Psoas muscle (tissue), 8 donors: Measurements from ENCODE around the gene SLC1A2. TPM values are rescaled to one million over a fixed set of nuclear protein-coding genes. Genes with fewer than 3 reads are reported as not detected.
A peak's percentile ranks its signal among the peaks of the same experiment; 100 is the strongest.

Source experiments
- ATAC-seq, 4 donors: fragments of 200-7000 bp; cut with Tn5 transposase; one replicate each; pipeline ENCODE4 v1.9.1; 2020; ENCODE audit warnings: moderate library complexity in 3 of 4, mild to moderate bottlenecking in 2 of 4
- DNase-seq, 2 donors: peaks; one replicate each; pipeline ENCODE4 v3.0.0-alpha.2; 2020
- H3K27ac ChIP-seq: fragments of 200-600 bp; one replicate; pipeline ENCODE4 v1.8.0; 2022
- H3K27me3 ChIP-seq, 3 donors: fragments of 200-600 bp in 1 of 3; one replicate each; pipeline versions ENCODE4 v1.6.1 to v1.8.0; 2013 to 2022; ENCODE audit warnings: low read length in 2 of 3, mild to moderate bottlenecking in 2 of 3, moderate library complexity in 1 of 3; ENCODE audit not compliant: insufficient read depth in 3 of 3
- H3K36me3 ChIP-seq, 2 donors: fragments of 200-600 bp in 1 of 2; one replicate each; pipeline versions ENCODE4 v1.6.1 to v1.8.0; 2013 to 2022; ENCODE audit warnings: low read depth in 1 of 2, mild to moderate bottlenecking in 1 of 2, moderate library complexity in 1 of 2; ENCODE audit not compliant: insufficient read depth in 1 of 2
- H3K4me1 ChIP-seq: fragments of 200-600 bp; one replicate; pipeline ENCODE4 v1.8.0; 2022
- H3K4me3 ChIP-seq: fragments of 200-600 bp; one replicate; pipeline ENCODE4 v1.8.0; 2022; ENCODE audit warnings: mild to moderate bottlenecking
- H3K9me3 ChIP-seq: fragments of 200-600 bp; one replicate; pipeline ENCODE4 v1.8.0; 2022
- WGBS, 3 donors: extraction: QIAGEN DNeasy Blood & Tissue Kit; methylation state at CpG; one replicate each; pipeline versions ENCODE4 v1.1.6 to v1.1.7; 2013; 5-methylcytosine and 5-hydroxymethylcytosine counted together
- intact Hi-C, 2 donors: fragments of 100-400 bp; cut with DNase I; formaldehyde crosslinking; loops; one replicate each; pipeline versions ENCODE4 v1.11.0 to v1.14.2; 2022
- polyA plus RNA-seq, 3 donors: library from polyadenylated mRNA; stranded (reverse); fragments of 200-250 nt; gene quantifications; one replicate each; pipeline ENCODE4 v1.2.3, GENCODE V29; 2013
- total RNA-seq, 4 donors: library from RNA; stranded (reverse); fragmentation: NEBNext Ultra II Directional in 2 of 4; extraction: Animal tissue kit (Norgen Biotek cat#: 25700) in 2 of 4; gene quantifications; one replicate each; pipeline versions ENCODE4 v1.2.1 to v1.2.4, GENCODE V29; 2021 to 2023
- TF ChIP-seq, protein P1 (sequence below): fragments of 200-600 bp; IDR thresholded peaks from one replicate; pipeline ENCODE4 v1.8.0; 2022; ENCODE audit warnings: antibody characterized with exemption
- donor health status: healthy with polysubstance abuse.
- donor health status: DM: no; HTN: no; CAD: no; lungs with moderate emphysema.
- donor health status: Bipolar disorder and iron deficiency.
- donor health status: healthy.
- donor health status: DM: yes; HTN: yes; CAD: no.
- donor health status: DM: no; HTN: no; CAD: no.
- donor health status: DM: no; HTN: no; CAD: no.
- donor health status: DM: yes; HTN: yes; CAD: no.

SLC1A2 gene
- total and polyA plus RNA-seq, 7 donors: 0.05 to 2.0 (median 0.35) TPM

DNA sequence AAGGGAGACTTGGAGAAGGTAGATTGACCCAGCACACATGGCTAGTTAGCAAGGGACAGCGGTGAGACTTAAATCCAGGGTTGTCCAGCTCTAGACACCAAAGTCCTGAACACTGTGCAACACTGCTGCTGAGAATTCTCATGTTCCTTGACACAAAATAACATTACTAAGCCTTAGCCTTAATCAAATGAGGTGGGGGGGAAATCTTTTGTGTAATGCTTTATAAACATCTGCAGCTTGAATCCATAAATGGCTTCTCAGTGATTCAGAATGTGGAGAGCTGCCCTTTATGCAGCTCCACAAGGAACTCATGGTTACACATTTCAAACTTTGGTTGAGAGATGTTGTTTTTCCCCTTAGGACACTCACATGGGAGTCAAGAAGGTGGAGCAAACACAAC lies 200.4 kb downstream of the SLC1A2 start:
- intact Hi-C loops: no loop called here
- Histone ChIP-seq H3K4me1 (no peaks in the 10 kb centered on the region), H3K27ac (no peak overlapping the region), H3K36me3 (peaks cover 3 to 34% of the 10 kb centered on the region in 2 donors), H3K4me3 (no peak overlapping the region), H3K9me3 (no peaks in the 10 kb centered on the region), H3K27me3 (no peaks in the 10 kb centered on the region)
- DNase-seq: no peak
- 97 to 100% (median 97%) methylated on average over 1 of the region's 1 CpG for WGBS, 3 donors
- ATAC-seq: no peak
- TF ChIP-seq, protein P1, sequence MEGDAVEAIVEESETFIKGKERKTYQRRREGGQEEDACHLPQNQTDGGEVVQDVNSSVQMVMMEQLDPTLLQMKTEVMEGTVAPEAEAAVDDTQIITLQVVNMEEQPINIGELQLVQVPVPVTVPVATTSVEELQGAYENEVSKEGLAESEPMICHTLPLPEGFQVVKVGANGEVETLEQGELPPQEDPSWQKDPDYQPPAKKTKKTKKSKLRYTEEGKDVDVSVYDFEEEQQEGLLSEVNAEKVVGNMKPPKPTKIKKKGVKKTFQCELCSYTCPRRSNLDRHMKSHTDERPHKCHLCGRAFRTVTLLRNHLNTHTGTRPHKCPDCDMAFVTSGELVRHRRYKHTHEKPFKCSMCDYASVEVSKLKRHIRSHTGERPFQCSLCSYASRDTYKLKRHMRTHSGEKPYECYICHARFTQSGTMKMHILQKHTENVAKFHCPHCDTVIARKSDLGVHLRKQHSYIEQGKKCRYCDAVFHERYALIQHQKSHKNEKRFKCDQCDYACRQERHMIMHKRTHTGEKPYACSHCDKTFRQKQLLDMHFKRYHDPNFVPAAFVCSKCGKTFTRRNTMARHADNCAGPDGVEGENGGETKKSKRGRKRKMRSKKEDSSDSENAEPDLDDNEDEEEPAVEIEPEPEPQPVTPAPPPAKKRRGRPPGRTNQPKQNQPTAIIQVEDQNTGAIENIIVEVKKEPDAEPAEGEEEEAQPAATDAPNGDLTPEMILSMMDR: no peak

DNA sequence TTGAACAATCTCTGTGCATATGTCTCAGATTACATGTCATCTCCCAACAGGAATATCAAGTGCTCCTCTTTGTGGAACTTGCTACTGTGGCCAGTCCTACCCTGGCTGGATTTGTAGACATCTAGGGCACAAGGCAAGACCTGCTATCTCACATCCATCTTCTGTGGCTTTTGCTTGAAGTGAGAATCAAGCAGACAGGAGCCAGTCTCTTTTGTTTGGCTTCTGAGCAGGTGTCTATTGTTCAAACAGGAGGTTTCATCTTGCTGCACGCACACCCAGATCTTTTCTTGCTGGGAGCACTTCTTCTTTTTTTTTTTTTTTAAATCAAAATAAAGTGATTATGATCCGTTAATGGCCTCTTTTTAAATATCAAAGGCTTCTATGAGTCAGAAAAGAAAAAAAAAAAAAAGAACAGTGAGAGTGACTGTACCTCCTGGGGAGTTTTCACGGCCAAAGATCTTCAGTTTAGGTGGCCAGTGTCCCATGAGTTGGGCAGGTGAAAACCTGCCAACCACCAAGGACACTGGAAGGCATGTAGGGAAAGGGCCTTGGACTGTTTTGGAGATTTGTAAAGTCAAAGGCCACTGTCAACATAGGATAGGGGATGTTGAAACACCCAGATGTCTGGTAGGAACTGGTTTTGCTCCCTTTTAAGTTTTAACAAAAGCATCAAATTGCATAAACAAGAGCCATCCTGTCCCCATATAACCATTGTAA lies 202.2 kb downstream of the SLC1A2 start:
- H3K4me1 ChIP-seq: no peaks in the 10 kb centered on the region
- WGBS, 3 donors: 78 to 90% (median 82%) methylated on average over 3 of the region's 3 CpGs
- TF ChIP-seq, protein P1: no peak
- DNase-seq (no peak), ATAC-seq (no peak)
- intact Hi-C loops: no loop called here
- H3K27me3 ChIP-seq: no peaks in the 10 kb centered on the region
- H3K27ac ChIP-seq: no peak overlapping the region
- no peak overlapping the region for H3K4me3 ChIP-seq
- H3K36me3 ChIP-seq: peaks cover 3 to 27% of the 10 kb centered on the region in 2 donors
- H3K9me3 ChIP-seq: no peaks in the 10 kb centered on the region

- Histone ChIP-seq H3K9me3 (no peaks in the 10 kb centered on the region), H3K27ac (no peak overlapping the region), H3K36me3 (peaks cover 0 to 15% of the 10 kb centered on the region in 2 donors), H3K4me1 (no peaks in the 10 kb centered on the region), H3K4me3 (no peak overlapping the region), H3K27me3 (no peaks in the 10 kb centered on the region)
- DNase-seq: no peak
- TF ChIP-seq, protein P1: no peak
- intact Hi-C loops: no loop called here
- ATAC-seq: no peak
Observed at GRCh38 chr11:35215945-35216344, 203.4 kb downstream of the SLC1A2 start.

- TF ChIP-seq, protein P1: no peak
- Histone ChIP-seq H3K36me3 (peaks cover 0 to 6% of the 10 kb centered on the region in 2 donors), H3K27me3 (no peaks in the 10 kb centered on the region), H3K4me3 (no peak overlapping the region), H3K9me3 (no peaks in the 10 kb centered on the region), H3K4me1 (no peaks in the 10 kb centered on the region), H3K27ac (no peak overlapping the region)
- intact Hi-C loops: no loop called here
- ATAC-seq (peak in 1 of 4 donors; percentile 46), DNase-seq (no peak)
- 43 to 59% (median 53%) methylated on average over 1 of the region's 1 CpG for WGBS, 3 donors
Observed at GRCh38 chr11:35214792-35215193, 204.6 kb downstream of the SLC1A2 start.
